A673 (cell line): Measurements from ENCODE around the gene WNT2.

ENCODE experiments used
- EZH2 ChIP-seq: fragments of 200-600 bp; sonication (generic); IDR thresholded peaks from 2 replicates; pipeline ENCODE4 v1.6.1; 2017; ENCODE audit warnings: borderline replicate concordance, low read depth, mild to moderate bottlenecking, mixed read lengths, antibody characterized with exemption, low read length; ENCODE audit not compliant: poor library complexity, severe bottlenecking
- TF ChIP-seq, protein P1 (sequence below): fragments of 300-800, 200-600 bp; sonication (generic); conservative IDR thresholded peaks from 2 replicates; pipeline ENCODE4 v1.5.1; 2017; ENCODE audit warnings: low read depth, mild to moderate bottlenecking, antibody characterized with exemption, low read length, moderate library complexity, mixed read lengths

DNA sequence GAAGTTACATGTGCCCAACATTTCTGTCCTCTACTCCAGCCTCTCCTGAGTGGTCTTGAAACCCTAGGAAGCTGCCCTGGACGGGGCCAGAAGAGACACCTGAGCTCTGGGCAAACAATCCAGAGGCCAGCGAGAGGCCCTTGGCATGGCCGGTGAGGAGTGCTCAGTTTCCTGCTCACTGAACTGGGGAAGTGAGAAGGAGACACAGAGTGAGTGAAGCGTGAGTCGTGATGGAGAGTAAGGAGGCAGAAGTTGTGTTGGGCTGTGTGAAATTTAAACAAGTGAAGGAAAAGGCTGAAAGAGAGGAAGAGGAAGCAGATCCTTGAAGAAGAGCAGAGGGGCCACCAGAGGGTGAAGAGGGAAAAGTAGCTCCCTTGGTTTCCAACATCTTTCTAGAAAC lies 73.2 kb downstream of the WNT2 start:
- TF ChIP-seq, protein P1, sequence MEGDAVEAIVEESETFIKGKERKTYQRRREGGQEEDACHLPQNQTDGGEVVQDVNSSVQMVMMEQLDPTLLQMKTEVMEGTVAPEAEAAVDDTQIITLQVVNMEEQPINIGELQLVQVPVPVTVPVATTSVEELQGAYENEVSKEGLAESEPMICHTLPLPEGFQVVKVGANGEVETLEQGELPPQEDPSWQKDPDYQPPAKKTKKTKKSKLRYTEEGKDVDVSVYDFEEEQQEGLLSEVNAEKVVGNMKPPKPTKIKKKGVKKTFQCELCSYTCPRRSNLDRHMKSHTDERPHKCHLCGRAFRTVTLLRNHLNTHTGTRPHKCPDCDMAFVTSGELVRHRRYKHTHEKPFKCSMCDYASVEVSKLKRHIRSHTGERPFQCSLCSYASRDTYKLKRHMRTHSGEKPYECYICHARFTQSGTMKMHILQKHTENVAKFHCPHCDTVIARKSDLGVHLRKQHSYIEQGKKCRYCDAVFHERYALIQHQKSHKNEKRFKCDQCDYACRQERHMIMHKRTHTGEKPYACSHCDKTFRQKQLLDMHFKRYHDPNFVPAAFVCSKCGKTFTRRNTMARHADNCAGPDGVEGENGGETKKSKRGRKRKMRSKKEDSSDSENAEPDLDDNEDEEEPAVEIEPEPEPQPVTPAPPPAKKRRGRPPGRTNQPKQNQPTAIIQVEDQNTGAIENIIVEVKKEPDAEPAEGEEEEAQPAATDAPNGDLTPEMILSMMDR: no peak
- no peak for TF ChIP-seq EZH2
